Measurements from ENCODE around the gene NFKBIZ.
"Not testable (repeated sequence)": the region's sequence is repeated elsewhere in the genome, so short reads cannot be mapped to it uniquely, and the experiment has no call there.

Gene NFKBIZ

DNA sequence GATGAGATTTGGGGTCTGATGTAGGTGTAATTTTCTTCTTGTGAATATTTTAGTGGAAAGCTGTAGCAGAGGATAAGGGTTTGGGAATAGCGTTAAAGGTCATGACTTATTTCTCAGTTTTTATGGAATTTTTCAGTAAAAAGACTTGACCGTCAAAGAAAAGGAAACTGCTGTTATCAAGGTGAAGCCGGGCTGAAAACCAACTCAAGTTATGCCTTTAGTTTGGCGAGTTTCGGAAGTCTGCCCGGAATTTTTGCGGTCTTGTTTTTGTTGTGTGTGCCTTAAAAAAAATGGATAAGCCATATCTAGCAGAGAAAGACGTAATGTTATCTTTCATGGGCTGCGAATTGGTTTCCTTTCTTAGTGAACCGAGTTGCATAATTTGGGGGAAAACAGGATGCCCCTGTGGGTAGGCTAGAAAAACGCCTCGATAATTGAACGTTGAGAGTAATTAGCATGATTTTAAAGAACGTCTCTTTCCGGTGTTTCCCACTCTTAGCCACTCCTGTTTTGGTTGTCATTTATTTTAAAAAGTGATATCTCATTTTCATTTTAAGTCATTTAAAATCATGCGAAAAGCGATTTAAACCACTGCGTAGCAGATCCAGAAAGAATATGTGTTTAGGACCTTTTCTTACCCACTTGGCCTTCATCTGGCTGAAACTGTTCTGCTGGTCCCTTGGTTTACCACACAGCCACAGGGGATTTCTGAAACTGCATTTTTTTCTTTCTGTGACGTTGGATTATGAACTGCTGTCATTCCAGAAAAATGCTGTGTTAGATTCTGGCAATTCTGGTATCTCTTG, 1.1 kb downstream of the NFKBIZ start:
- FAIRE-seq (no peak), DNase-seq (ENCODE audit: low spot score) (no peak)

DNA sequence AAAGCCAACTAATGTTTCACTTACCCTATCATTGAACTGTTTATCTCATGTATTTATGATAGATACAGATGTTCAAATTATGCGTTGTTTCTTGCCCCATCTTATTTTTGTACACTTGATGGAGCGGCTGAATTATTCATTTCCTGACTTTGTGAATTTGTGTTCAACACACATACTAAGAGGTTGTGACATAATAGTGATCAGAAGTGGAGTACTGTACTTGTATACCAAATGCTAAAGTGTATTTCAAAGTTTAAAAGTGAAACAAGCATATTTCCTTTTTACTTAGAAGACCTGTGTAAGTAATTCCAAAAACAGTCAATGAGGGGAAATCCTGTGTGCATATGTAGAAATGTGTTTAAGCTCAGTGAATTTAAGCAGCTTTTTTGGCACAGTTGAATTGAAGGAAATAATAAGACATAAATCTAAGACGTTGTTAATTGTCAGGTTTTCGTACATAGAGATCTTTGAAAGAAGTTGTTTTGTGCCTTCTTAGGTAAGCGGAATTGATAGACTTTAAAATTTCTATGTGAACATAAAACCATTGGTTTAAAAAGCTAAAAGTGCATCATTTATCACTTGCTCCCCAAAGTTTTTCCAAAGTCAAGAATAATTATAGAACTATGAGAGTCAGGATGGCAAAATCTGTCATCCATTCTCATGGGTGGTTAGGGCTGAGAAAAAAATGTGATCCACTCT, 1.9 kb downstream of the NFKBIZ start:
- DNase-seq (ENCODE audit: low spot score) = no peak
- FAIRE-seq = no peak

DNA sequence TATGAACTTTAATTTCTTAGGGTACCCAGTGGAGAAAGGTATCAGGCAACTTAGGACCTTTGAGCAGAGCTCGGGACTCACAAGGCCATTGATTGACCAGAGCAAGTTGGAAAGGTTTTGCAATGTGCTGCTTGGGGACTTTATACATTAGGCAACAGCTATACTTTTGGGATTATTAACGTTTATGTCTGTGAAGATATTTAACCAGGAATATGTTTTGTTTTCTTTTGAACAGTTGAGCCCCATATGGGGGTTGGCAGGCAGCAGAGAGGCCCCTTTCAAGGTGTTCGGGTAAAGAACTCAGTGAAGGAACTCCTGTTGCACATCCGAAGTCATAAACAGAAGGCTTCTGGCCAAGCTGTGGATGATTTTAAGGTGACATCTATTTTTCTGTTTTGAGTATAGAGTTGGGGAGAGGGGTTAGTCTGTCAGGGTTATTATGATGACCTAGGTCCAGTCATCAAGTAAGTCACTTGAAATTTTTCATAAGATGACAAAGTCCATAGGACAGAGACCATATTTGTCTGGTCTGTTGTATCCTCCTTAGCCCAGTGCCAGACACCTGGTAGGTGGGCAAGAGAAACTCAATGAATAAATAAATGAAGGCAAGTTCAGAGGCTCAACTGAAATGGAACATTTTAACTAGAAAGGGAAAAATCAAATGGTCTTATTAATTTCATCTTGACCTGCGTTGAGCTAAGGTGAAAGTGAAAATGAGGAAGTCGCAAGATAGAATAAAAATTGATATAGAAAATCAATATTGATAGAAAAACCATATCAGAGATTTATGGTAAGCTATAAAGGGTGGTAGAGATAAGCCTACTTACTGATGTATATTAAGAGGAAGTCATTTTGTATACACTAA, 2.8 kb downstream of the NFKBIZ start:
- FAIRE-seq (no peak), DNase-seq (ENCODE audit: low spot score) (no peak)

DNA sequence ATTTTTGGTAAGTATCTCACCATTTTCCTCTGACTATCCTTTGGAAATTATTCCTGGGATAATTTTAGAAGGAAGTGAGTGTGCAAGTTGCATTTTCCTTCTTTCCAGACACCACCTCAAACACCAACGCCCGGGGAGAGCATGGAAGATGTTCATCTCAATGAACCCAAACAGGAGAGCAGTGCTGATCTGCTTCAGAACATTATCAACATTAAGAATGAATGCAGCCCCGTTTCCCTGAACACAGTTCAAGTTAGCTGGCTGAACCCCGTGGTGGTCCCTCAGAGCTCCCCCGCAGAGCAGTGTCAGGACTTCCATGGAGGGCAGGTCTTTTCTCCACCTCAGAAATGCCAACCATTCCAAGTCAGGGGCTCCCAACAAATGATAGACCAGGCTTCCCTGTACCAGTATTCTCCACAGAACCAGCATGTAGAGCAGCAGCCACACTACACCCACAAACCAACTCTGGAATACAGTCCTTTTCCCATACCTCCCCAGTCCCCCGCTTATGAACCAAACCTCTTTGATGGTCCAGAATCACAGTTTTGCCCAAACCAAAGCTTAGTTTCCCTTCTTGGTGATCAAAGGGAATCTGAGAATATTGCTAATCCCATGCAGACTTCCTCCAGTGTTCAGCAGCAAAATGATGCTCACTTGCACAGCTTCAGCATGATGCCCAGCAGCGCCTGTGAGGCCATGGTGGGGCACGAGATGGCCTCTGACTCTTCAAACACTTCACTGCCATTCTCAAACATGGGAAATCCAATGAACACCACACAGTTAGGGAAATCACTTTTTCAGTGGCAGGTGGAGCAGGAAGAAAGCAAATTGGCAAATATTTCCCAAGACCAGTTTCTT, 3.9 kb downstream of the NFKBIZ start:
- FAIRE-seq (no peak), DNase-seq (ENCODE audit: low spot score) (no peak)

DNA sequence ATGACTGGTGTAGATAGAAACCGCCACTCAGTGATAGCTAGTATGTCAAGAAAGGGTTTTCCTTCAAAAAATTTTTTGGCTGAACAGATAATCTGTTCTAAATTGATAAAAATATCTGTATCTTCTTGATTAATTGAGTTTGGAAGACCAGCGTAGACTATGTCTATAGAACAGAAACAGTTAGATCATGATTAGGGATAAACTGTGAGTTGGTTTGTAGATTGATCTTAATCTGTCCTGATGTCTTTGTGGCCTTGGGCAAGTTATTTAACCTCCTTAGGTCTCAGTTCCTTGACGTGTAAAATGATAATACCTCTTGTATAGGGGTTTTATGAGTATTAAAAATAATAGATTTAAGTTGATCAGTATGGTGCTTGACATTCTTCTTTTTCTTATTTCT, 4.7 kb downstream of the NFKBIZ start:
- FAIRE-seq (no peak), DNase-seq (ENCODE audit: low spot score) (no peak)

DNA sequence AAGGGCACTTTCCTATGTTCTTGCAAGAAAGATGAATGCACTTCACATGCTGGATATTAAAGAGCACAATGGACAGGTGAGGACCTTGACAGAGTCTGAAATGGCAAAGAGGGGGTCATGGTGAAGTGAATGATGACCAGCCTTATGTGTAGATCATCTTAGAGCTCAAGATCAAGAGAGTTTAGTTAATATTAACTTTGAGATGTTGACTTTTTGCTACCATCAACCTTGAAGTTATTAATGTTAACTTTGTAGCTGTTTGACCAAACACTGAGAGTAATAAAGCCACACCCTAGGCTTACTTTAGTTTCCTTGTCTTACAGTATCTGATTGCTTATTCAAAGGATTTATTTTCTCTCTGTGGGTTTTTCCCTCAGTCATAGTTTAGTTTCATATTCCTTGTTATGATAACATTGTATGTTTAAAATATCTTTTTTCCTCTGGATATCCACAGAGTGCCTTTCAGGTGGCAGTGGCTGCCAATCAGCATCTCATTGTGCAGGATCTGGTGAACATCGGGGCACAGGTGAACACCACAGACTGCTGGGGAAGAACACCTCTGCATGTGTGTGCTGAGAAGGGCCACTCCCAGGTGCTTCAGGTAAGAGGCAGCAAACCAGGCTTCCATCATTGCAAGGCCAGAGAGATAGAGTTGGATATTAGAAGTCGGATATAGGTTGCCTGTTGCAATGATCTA, 5.4 kb downstream of the NFKBIZ start:
- DNase-seq (ENCODE audit: low spot score) (no peak), FAIRE-seq (peak; percentile 27)

DNA sequence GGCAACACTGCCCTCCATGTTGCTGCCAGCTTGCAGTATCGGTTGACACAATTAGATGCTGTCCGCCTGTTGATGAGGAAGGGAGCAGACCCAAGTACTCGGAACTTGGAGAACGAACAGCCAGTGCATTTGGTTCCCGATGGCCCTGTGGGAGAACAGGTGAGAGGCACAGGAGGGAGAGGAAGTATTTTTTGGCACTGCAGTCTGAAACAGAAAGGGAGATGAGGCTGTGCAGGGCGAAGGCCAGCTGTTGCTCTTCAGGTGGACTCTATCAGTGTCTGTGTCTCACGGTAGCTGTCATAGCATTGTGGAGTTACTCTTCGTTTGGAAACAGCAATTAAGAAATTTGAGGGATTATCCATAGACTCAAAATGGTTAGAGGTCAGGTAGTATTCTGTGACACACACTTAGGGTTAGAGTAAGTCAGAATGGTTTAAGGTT, 8.0 kb downstream of the NFKBIZ start:
- FAIRE-seq (no peak), DNase-seq (ENCODE audit: low spot score) (no peak)

DNA sequence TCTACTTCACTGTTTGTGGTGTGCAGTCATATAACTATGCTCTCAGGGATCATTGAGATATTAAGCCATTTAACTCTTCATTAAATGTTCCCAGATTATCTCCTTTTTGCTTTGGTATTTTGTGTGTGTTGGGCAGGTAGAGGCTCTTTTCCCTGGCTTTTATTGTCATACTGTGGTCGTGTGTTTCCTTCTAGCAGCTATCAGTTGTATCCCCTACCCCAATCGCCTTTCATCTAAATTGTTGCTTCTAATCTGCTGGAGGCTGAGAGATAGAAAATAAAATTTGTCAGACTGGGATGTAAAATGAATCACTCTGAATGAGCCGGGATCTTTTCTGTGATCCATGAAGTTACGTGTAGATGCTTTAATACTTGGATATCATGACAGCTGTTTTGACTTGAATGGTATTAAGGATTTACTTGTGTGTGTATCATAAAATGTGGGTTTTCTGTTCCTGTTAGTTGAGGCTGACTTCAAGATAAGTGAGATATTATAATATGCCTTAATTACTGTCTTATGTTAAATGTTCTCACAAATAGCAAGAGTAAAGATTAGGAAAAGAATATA, 9.2 kb downstream of the NFKBIZ start:
- DNase-seq (ENCODE audit: low spot score) (no peak), FAIRE-seq (no peak)

DNA sequence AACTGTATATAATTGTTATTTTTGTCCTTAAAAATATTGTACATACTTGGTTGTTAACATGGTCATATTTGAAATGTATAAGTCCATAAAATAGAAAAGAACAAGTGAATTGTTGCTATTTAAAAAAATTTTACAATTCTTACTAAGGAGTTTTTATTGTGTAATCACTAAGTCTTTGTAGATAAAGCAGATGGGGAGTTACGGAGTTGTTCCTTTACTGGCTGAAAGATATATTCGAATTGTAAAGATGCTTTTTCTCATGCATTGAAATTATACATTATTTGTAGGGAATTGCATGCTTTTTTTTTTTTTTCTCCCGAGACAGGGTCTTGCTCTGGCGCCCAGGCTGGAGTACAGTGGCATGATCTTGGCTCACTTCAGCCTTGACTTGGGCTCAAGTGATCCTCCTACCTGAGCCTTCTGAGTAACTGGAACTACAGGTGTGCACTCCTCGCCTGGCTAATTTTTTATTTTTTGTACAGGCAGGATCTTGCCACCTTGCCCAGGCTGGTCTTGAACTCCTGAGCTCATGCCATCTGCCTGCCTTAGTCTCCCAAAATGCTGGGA, 10.7 kb downstream of the NFKBIZ start:
- no peak for DNase-seq (ENCODE audit: low spot score)
- no peak for FAIRE-seq

DNA sequence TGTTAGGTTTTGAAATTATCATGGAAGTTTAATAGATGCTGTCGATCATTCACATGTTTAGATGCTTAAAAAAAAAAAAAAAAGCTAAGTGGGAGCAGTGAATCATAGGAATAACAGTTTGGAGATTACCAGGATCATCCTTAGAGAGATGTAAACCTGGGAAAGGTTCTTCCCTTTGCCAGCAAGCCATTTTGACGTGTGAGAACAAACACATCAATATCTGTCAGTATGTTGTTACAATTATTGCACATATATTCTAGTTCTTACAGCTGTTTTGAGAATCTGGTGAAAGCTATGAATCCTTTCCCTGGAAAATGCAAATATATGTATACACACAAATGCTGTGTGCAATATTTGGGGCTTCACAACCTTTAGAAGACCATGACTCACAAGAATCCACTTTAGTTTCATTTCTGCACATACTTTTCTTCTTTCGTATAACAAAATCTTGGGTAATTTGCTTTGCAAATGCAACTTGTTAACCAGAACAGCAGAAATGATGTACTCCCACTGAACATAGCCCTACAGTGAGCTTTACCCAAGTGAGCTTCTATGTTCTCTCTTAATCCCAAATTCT, 12.0 kb downstream of the NFKBIZ start:
- no peak for DNase-seq (ENCODE audit: low spot score)
- FAIRE-seq = no peak

DNA sequence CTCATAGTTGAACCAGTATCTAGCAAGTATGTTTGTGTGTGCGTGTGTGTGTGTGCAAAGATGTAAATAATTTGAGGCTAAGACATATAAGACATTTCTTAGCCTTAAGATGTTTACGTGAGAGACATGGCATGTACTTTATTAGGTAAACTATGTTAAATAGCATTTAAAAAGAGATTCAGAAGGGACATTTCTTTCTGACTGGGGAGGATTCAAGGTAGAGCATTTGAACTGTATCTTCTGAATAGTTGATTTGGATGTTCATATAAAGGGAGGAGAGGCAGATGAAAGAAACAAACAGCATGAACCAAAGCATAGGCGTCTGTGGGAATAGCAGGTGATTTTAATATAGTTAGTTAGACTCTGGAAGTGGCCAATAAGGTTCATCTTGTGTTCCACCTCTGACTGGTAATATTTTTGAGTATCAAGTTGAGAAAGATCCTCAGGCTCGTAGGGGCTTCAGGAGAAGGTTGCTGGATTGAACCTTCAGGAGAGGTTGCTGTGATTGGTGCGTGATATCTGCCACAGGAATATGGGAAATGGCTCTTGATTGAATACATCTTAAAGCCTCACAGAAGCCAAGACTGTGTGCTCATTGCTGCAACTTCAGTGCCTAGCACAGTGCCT, 12.6 kb downstream of the NFKBIZ start:
- no peak for DNase-seq (ENCODE audit: low spot score)
- no peak for FAIRE-seq

DNA sequence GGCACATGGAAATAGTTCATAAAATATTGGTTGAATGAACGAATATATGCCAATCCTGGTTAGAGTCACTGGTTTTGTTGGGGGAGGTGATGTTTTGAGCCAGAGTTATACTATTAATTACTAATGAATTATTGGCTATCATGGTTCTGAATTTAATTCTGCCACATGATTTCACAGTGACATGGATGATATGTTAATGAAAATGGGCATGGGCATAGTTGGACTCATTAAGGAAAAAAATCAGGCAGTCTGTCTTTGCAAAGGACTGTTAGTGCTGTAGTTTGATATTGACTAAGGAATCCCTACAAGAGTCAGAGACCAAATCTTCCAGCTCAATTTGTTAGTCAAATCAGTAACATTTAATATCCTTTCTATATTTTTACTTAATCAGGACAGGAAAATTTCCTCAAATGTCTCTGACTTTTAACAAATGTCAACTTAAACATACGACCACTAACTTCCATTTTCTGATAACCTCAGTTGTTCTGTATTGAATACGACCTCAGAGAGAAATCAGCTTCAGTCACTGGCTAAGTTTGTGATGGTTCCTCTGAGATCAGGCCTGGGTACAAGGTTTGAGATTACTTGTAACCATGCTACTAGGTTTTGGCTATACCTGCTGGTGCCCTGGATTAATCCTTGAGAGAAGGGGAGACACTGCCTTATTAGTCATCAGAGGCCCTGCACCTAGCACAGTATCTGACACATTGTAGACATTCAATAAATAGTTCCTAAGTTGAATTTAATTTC, 13.3 kb downstream of the NFKBIZ start:
- FAIRE-seq = no peak

DNA sequence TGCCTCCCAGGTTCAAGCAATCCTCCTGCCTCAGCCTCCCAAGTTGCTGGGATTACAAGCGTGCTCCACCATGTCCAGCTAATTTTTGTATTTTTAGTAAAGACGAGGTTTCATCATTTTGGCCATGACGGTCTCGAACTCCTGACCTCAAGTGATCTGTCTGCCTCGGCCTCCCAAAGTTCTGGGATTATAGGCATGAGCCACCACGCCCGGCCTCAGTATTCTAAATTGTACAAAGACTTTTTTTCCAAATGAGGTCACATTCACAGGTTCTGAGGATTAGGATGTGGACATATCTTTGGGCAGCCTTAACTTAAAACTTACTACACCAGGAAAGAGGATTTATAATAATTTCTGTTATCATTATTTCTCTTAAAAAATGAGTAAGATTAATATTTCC, 15.6 kb downstream of the NFKBIZ start:
- FAIRE-seq; DNase-seq (ENCODE audit: low spot score): not testable (repeated sequence)

More for the DNA sequence above, 13.3 kb downstream of the NFKBIZ start:
- DNase-seq (ENCODE audit: low spot score) = no peak

DNA sequence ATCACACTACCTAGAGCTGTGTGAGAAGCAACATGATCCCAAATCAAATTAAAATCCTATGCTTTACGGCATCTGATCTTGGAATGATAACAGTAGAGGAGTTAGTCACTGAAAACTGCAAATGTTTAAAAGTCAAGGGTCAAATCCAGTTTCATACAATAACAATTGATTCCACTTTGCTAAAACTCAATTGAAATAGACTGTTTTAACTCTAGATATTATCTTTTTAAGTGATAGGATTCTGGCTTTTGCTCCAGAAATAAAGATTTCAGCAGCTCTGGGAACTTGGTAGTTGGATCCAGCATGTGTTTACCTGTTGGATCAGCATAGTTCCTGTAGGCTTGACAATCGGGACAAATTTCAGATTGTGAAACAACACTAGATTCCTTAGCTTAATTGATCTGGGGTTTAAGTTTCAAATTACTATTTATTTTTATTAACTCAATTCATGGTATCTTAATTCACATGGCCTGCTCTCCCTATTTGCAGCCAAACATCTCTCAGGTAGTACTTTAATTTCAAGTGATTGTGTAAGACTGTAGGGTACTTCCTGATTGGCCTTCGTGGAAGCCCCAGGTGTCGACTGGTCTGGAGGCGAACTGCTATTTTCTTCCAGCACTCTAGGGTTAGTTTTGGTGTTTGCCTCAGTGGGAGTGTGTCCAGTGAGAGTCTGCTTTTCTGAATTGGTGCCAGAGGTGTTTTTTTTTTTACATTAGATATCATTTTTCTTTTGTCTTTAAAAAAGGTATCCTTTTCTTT, 16.6 kb downstream of the NFKBIZ start:
- DNase-seq (ENCODE audit: low spot score) = no peak
- no peak for FAIRE-seq

DNA sequence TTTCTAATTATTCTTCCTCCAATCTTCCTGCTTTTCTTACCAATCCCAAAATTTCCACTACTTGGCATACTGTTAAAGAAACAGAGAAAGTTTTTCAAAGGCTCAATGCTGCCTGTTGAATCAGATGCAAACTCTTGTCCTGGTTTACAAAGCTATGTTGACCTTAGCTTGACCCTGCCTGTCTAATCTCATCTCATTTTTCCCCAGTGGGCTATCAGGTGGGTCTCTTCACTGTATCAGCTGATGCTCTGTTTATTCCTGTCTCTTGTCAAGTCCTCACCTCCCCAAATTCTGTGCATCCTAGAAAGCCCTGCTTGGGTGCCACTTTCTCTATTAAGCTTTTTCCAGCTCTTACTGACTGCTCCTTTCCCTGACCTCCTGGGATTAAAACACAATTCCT, 18.2 kb downstream of the NFKBIZ start:
- DNase-seq (ENCODE audit: low spot score) (no peak), FAIRE-seq (no peak)

DNA sequence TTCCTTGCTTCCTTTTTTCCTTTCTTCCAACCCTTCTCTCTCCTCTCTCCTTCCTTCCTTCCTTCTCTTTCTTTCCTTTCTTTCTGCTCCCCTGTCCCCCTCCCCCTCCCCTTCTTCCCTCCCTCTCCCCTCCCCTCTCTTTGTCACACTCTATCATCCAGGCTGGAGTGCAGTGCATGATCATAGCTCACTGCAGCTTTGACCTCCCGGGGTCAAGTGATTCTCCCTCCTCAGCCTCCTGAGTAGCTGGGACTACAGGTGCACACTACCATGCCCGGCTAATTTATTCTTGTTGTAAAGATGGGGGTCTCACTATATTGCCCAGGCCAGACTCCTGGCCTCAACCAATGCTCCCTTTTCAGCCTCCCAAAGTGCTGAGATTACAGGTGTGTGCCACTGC, 18.7 kb downstream of the NFKBIZ start:
- FAIRE-seq (peak; percentile 27), DNase-seq (ENCODE audit: low spot score) (no peak)

Measured in urothelium cell line (cell line).